Mesenteric fat pad (tissue), 1 donor: ENCODE measurements around the gene WDR53. TPM values are rescaled to one million over a fixed set of nuclear protein-coding genes. Genes with fewer than 3 reads are reported as not detected.
"Not testable (repeated sequence)": the region's sequence is repeated elsewhere in the genome, so short reads cannot be mapped to it uniquely, and the experiment has no call there.

ENCODE experiments used
- DNase-seq: peaks from one replicate; pipeline ENCODE4 v3.0.0-alpha.2; 2020; ENCODE audit warnings: low spot score
- total RNA-seq: library from RNA; stranded (reverse); fragmentation: NEBNext Ultra II Directional; extraction: Animal tissue kit (Norgen Biotek cat#: 25700); gene quantifications from one replicate; pipeline ENCODE4 v1.2.1, GENCODE V29; 2021
- donor health status: DM: yes; HTN: yes; CAD: no.

WDR53 gene
- total RNA-seq, 1 donor from 2014 or later: 7.3 TPM

GRCh38 chr3:196559826-196560225 lies 8.5 kb downstream of the WDR53 start:
- DNase-seq: no peak

DNA sequence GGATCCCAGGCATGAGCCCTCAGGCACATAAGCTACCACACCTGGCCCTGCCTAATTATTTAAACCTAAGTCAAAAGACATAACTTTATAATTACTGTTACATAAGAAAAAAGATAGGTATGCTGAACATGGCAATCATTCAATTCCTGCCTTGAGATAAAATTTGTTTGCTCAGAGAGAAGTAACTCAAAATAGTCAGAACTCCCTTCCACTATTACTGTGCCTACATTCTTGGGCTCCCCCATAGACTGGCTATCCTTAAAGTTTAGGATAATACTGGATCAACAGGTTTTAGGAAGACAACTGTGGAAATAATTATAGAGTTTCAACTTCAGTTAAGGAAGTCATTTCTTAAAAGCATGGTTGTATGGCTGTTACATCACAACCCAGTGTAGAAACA lies 9.9 kb downstream of the WDR53 start:
- no peak for DNase-seq

DNA sequence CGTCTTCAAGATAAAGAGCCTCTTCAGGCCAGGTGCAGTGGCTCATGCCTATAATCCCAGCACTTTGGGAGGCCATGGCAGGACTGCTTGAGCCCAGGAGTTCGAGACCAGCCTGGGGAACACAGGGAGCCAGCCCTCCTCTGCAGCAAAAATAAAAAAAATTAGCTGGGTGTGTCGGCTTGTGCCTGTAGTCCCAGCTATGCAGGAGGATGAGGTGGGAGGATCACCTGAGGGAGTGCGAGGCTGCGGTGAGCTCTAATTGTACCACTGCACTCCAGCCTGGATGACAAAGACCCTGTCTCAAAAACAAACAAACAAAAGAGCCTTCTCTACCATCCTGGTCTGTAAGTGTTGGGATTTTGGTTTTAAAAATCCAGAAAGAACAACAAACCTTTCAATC lies 11.1 kb downstream of the WDR53 start:
- no peak for DNase-seq

DNA sequence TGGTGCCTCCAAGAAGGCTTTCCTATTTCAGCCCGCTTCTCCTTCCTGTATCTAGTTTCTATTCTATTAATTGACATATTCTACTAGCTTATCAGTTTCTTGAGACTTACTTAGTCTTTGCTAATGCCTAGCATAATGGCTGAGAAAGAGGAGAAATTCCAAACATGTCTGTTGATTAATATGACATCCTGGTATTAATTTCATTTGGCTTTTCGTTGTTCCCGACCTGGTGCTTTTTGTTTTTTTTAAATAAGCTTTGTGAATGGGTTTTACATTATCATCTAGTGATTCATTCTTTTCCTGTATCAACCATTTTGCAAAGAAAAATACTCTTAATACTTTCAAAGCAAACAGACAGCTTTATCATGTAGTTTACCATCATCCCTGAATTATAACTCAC lies 13.1 kb downstream of the WDR53 start:
- no peak for DNase-seq

GRCh38 chr3:196554205-196554604 lies 14.1 kb downstream of the WDR53 start:
- no peak for DNase-seq

DNA sequence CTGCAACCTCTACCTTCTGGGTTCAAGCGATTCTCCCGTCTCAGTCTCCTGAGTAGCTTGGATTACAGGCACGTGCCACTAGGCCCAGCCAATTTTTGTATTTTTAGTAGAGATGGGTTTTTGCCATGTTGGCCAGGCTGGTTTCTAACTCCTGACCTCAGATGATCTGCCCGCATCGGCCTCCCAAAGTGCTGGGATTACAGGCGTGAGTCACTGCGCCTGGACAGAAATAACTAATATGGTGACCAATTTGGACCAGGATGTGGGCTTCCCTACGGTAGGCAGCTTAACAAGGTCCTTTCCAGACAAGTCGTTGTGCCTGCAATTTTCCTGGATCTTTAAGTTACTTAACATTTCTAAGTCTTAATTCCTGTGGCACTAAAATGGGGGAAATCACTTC lies 14.8 kb downstream of the WDR53 start:
- no peak for DNase-seq

DNA sequence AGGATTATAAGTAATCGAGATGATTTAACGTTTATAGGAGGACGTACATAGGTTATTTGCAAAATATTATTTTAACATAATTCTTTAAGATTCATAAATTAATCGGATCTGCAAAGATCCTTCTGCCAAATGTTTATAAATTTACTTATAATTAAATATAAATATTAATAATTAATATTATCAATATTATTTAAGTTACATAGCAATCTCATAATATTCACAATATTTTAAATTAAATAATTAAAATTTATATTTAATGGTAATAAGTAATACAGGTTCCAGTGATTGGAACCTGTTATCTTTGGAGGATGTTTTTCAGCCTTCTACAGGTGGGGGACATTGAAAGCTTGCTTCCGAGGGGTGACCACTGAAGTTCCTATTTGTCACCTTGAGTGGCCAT lies 16.1 kb downstream of the WDR53 start:
- no peak for DNase-seq

GRCh38 chr3:196550172-196550571 lies 18.2 kb downstream of the WDR53 start:
- DNase-seq: not testable (repeated sequence)

DNA sequence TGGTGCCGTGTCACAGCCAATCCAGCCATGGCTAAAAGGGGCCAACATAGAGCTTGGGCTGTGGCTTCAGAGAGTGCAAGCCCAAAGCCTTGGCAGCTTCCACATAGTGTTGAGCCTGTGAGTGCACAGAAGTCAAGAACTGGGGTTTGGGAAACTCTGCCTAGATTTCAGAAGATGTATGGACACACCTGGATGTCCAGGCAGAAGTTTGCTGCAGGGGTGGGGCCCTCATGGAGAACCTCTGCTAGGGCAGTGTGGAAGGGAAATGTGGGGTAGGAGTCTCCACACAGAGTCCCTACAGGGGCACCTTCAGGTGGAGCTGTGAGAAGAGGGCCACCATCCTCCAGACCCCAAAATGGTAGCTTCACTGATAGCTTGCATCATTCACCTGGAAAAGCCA lies 19.0 kb downstream of the WDR53 start:
- not testable (repeated sequence) for DNase-seq

GRCh38 chr3:196547067-196547466 lies 21.3 kb downstream of the WDR53 start:
- no peak for DNase-seq

GRCh38 chr3:196546537-196546936 lies 21.8 kb downstream of the WDR53 start:
- DNase-seq: no peak

- no peak for DNase-seq
These were observed 23.8 kb downstream of the WDR53 start for GRCh38 chr3:196544491-196544992.

- DNase-seq: no peak
These were observed 26.5 kb downstream of the WDR53 start for GRCh38 chr3:196541684-196542445.

DNA sequence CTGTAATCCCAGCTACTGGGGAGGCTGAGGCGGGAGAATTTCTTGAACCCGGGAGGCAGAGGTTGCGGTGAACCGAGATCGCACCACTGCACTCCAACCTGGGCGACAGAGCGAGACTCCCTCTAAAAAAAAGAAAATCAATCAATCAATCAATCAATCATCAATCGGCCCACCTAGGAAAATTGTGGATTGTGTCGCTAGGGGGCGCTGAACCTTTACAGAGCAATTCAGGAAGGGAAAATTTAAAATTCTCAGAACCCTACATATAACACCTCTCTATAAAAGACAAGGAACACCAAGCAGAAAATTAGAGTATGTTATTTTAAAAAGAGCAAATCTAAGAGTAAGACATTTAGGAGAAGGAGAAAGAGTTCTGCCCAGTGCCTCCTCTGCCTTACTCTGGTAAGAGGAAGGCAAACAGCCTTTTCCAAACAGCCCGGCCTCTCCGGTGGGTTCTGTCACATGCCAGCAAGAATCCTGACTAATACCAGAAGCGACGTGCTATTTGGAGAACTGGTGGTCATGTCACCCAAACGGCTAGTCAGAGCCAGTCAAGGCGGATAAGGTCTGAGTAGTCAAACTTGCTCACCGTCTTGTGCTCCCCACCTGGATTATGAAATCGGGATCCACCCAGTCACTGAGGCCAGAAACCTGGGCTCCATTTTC lies 30.9 kb downstream of the WDR53 start:
- no peak for DNase-seq

DNA sequence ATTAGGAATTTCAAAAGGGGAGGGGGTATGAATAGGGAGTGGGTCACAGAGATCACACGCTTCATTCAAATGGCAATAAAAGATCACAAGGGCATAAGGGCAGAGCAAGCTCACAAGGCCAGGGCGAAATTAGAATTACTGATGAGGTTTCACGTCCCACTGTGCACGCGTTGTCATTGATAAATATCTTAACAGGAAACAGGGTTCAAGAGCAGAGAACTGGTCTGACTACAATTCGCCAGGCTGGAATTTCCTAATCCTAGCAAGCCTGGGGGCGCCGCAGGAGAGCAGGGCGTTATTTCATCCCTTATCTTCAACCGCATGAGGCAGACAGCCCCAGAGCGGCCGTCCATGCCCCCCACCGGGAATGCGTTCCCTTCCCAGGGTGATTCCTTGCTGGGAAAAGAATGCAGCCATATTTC lies 35.1 kb downstream of the WDR53 start:
- peak; percentile 80 for DNase-seq

GRCh38 chr3:196531418-196531817 lies 36.9 kb downstream of the WDR53 start:
- no peak for DNase-seq

DNA sequence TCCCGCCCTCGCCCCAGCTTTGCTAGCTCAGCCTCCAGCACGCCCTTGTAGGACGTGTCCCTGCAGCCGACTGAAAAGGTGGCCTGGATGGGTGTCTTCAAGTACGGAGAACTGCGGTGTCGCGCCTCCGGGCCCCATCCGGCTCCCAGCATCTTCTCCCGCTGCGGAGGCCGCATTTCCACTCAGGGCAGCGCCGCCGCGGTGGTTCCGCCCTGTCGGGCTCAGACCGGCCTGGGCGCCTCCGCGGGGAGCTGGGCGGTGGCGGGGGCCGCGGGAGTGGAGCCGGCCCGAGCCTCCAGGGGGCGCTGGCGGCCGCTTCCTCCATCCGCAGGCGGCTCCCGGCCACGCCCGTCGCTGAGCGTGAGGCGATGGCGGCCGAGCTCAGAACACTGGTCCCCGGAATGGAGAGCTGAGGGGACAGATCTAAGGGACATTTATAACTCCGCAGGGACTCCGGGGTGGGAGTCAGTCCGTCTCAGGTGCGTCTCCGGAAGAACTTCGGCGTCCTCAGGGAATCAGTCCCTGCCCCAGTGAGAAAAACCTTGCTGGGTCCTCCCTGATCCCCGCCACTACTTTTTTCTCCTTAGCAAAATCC lies 39.6 kb downstream of the WDR53 start:
- peak; percentile 93 for DNase-seq

DNA sequence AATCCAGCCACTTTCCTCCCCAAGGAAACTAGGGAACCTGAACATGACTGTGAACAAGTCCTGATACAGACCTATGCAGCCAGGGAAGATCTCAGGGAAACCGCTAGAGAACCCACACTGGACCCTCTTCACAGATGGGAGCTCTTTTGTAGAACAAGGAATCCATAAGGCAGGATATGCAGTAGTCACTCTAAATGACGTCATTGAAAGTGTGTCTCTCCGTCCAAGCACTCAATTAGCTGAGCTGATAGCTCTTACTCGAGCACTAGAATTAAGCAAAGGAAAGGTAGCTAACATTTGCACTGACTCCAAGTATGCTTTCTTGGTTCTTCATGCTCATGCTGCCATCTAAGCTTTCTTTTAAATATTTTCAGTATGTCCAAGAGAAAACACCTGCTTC lies 43.2 kb downstream of the WDR53 start:
- no peak for DNase-seq

DNA sequence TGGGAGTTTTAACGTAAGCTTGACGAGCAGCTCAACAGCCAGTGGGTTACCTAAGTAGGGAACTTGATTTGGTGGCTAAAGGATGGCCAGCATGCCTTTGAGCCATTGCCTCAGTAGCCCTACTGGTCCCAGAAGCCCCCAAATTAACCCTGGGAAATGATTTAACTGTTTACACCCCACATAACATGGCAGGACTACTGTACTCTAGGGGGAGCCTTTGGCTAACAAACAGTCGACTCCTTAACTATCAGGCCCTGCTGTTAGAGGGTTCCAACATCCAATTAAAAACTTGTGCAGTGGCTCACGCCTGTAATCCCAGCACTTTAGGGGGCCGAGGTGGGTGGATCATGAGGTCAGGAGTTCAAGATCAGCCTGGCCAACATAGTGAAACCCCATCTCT lies 43.8 kb downstream of the WDR53 start:
- no peak for DNase-seq

GRCh38 chr3:196523841-196524240 lies 44.5 kb downstream of the WDR53 start:
- DNase-seq: no peak

- peak; percentile 6 for DNase-seq
These were observed 47.1 kb downstream of the WDR53 start for GRCh38 chr3:196521291-196521690.

DNA sequence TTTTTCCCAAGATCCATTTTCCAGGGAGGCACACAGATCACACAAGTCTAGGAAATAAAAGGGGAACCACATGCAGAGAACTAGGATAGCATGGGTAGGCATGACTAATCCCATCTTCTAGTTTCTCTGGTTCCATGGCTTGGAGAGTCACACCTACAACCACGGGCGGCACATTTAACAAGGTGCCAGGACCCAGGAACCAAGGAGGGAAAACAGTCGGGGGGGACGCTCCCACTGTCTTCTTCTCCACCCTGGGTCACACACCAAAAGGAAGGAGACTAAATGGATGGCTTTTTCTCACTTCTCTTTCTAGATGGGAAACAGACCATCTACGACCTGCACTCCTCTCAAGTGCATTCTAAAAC lies 48.7 kb downstream of the WDR53 start:
- DNase-seq: peak; percentile 53
